ENCODE measurements around the gene KHDC4.

DNA sequence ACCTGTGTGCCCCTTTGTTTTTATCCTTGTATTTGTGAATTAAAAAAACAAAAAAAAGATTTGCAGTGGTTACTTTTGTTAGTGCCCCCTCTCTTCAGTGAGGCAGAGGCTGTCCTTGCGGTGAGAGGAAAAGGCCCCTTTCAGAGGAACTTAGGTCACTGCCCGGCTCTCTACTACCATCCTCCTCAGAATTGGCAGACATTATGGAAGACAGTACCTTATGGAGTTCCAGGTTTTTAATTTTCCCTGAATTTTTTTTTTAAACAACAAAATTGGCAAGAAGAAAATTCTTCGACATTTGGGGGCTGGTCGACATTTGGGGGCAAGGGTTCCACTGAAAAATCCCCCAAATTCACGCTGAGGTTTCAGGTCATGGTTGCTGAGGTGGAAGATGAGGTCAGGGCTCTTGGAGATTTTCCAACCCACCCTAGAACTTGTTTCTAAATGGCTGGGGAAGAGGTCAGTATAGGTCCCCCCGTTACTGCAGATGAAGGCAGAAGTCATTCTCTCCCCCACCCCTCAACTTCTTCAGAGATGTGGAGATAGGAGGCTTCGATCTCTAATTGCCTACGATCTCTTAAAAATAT is 12.5 kb upstream of the KHDC4 start:
- TF ChIP-seq, protein P1, sequence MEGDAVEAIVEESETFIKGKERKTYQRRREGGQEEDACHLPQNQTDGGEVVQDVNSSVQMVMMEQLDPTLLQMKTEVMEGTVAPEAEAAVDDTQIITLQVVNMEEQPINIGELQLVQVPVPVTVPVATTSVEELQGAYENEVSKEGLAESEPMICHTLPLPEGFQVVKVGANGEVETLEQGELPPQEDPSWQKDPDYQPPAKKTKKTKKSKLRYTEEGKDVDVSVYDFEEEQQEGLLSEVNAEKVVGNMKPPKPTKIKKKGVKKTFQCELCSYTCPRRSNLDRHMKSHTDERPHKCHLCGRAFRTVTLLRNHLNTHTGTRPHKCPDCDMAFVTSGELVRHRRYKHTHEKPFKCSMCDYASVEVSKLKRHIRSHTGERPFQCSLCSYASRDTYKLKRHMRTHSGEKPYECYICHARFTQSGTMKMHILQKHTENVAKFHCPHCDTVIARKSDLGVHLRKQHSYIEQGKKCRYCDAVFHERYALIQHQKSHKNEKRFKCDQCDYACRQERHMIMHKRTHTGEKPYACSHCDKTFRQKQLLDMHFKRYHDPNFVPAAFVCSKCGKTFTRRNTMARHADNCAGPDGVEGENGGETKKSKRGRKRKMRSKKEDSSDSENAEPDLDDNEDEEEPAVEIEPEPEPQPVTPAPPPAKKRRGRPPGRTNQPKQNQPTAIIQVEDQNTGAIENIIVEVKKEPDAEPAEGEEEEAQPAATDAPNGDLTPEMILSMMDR (conservative IDR thresholded peaks at IDR 0.05; ENCODE audit: low read depth, low read length): no peak
- no peak for TF ChIP-seq EZH2 (IDR thresholded peaks at IDR 0.05; ENCODE audit: borderline replicate concordance, low read depth, low read length, poor library complexity, severe bottlenecking)
